Neuronal stem cell (in vitro differentiated cells): ENCODE data around the gene ZFP42.

Experiments
- DNase-seq: peaks from one replicate; pipeline ENCODE4 v3.0.0-alpha.2; 2013; ENCODE audit warnings: low spot score
- H2AFZ ChIP-seq: one replicate; pipeline ENCODE4 v1.6.1; 2013; ENCODE audit warnings: mild to moderate bottlenecking, low read length, inconsistent platforms
- H2AK5ac ChIP-seq: 2 replicates; pipeline ENCODE4 v1.6.1; 2013; ENCODE audit warnings: low read depth, mild to moderate bottlenecking, inconsistent platforms, low read length, moderate library complexity, mixed read lengths
- H2BK120ac ChIP-seq: 2 replicates; pipeline ENCODE4 v1.6.1; 2013; ENCODE audit warnings: low read depth, mild to moderate bottlenecking, inconsistent platforms, low read length, moderate library complexity, mixed read lengths
- H2BK12ac ChIP-seq: one replicate; pipeline ENCODE4 v1.6.1; 2013; ENCODE audit warnings: low read length, inconsistent platforms
- H2BK15ac ChIP-seq: 2 replicates; pipeline ENCODE4 v1.6.1; 2013; ENCODE audit warnings: mild to moderate bottlenecking, low read length, inconsistent platforms, mixed read lengths
- H2BK5ac ChIP-seq: one replicate; pipeline ENCODE4 v1.6.1; 2013; ENCODE audit warnings: inconsistent platforms, mild to moderate bottlenecking, low read length, moderate library complexity
- H3K14ac ChIP-seq: one replicate; pipeline ENCODE4 v1.6.1; 2013; ENCODE audit warnings: low read length, inconsistent platforms
- H3K18ac ChIP-seq: 2 replicates; pipeline ENCODE4 v1.6.1; 2013; ENCODE audit warnings: low read length, inconsistent platforms
- H3K23ac ChIP-seq: 2 replicates; pipeline ENCODE4 v1.6.1; 2013; ENCODE audit warnings: low read depth, mild to moderate bottlenecking, mixed read lengths, low read length, inconsistent platforms; ENCODE audit not compliant: poor library complexity
- H3K27ac ChIP-seq: replicated peaks from 3 replicates; pipeline ENCODE4 v1.5.1; 2013; ENCODE audit warnings: low read length, inconsistent platforms
- H3K27me3 ChIP-seq, 3 experiments: 2 replicates each; pipeline ENCODE4 v1.6.1; 2013; ENCODE audit warnings: low read length in 3 of 3, mild to moderate bottlenecking in 2 of 3, inconsistent platforms in 1 of 3, low read depth in 1 of 3, mixed read lengths in 1 of 3, moderate library complexity in 1 of 3; ENCODE audit not compliant: control insufficient read depth in 3 of 3, insufficient read depth in 3 of 3
- H3K36me3 ChIP-seq, 2 donors: replicated peaks in 1 of 2; 2 replicates each; pipeline ENCODE4 v1.6.1; 2013; ENCODE audit warnings: low read length in 2 of 2; ENCODE audit not compliant: control insufficient read depth in 2 of 2, insufficient read depth in 2 of 2
- H3K4ac ChIP-seq: 2 replicates; pipeline ENCODE4 v1.6.1; 2013; ENCODE audit warnings: inconsistent platforms, mild to moderate bottlenecking, low read length, moderate library complexity
- H3K4me1 ChIP-seq, 2 donors: 1 replicate in 1 of 2; 2 replicates in 1 of 2; pipeline ENCODE4 v1.6.1; 2013; ENCODE audit warnings: low read length in 2 of 2, low read depth in 1 of 2; ENCODE audit not compliant: control insufficient read depth in 2 of 2, insufficient read depth in 1 of 2
- H3K4me2 ChIP-seq: one replicate; pipeline ENCODE4 v1.6.1; 2013; ENCODE audit warnings: mild to moderate bottlenecking, low read length, inconsistent platforms; ENCODE audit not compliant: insufficient read depth, poor library complexity, severe bottlenecking
- H3K4me3 ChIP-seq, 2 donors: 2 replicates each; pipeline ENCODE4 v1.5.1; 2013; ENCODE audit warnings: low read length in 2 of 2, mild to moderate bottlenecking in 2 of 2, inconsistent platforms in 1 of 2, moderate library complexity in 1 of 2
- H3K79me1 ChIP-seq: one replicate; pipeline ENCODE4 v1.6.1; 2013; ENCODE audit warnings: low read depth, mild to moderate bottlenecking, inconsistent platforms, low read length, moderate library complexity
- H3K9ac ChIP-seq: one replicate; pipeline ENCODE4 v1.6.1; 2013; ENCODE audit warnings: mild to moderate bottlenecking, low read depth, low read length, inconsistent platforms; ENCODE audit not compliant: poor library complexity
- H3K9me3 ChIP-seq, 2 donors: replicated peaks in 1 of 2; 2 replicates each; pipeline versions ENCODE3 to v1.6.1; 2013; ENCODE audit warnings: low read length in 2 of 2, mild to moderate bottlenecking in 2 of 2, inconsistent platforms in 1 of 2, low read depth in 1 of 2, mixed read lengths in 1 of 2, moderate library complexity in 1 of 2; ENCODE audit not compliant: control insufficient read depth in 2 of 2, insufficient read depth in 1 of 2
- H4K8ac ChIP-seq: one replicate; pipeline ENCODE4 v1.6.1; 2013; ENCODE audit warnings: low read depth, mild to moderate bottlenecking, inconsistent platforms, low read length, moderate library complexity
- H4K91ac ChIP-seq: one replicate; pipeline ENCODE4 v1.6.1; 2013; ENCODE audit warnings: low read length, low read depth, mild to moderate bottlenecking, inconsistent platforms; ENCODE audit not compliant: poor library complexity
- WGBS, 2 donors: extraction: QIAGEN DNeasy Blood & Tissue Kit; methylation state at CpG; one replicate each; pipeline ENCODE4 v1.1.7; 2013; ENCODE audit warnings: missing lambda C conversion rate in 2 of 2, mixed read lengths in 1 of 2; ENCODE audit not compliant: insufficient read length in 2 of 2, insufficient replicate concordance in 1 of 2; ENCODE audit errors: extremely low coverage in 2 of 2; 5-methylcytosine and 5-hydroxymethylcytosine counted together

The ZFP42 gene

GRCh38 chr4:188002323-188002722 is 6.8 kb downstream of the ZFP42 start:
- Histone ChIP-seq H3K27me3 (no peaks in the 10 kb centered on the region), H3K4ac (no peak overlapping the region), H2AFZ (no peak overlapping the region), H3K18ac (no peak overlapping the region), H2AK5ac (no peak overlapping the region), H4K91ac (no peak overlapping the region), H2BK120ac (no peak overlapping the region), H2BK15ac (no peak overlapping the region), H3K9me3 (peaks cover 0 to 2% of the 10 kb centered on the region in 2 donors), H3K14ac (no peak overlapping the region), H4K8ac (no peak overlapping the region), H3K9ac (no peak overlapping the region), H3K36me3 (peaks cover 0 to 5% of the 10 kb centered on the region in 2 donors), H3K4me1 (no peaks in the 10 kb centered on the region), H2BK5ac (no peak overlapping the region), H3K4me2 (no peak overlapping the region), H2BK12ac (no peak overlapping the region), H3K79me1 (no peaks in the 10 kb centered on the region), H3K27ac (no peak overlapping the region), H3K23ac (no peak overlapping the region), H3K4me3 (no peak overlapping the region)
- DNase-seq = no peak
- WGBS, 2 donors = no CpG with 5 or more reads among the region's 2 CpGs

GRCh38 chr4:188002751-188003150 is 7.2 kb downstream of the ZFP42 start:
- no peak overlapping the region for H4K8ac ChIP-seq
- H2AK5ac ChIP-seq = no peak overlapping the region
- H4K91ac ChIP-seq = no peak overlapping the region
- no CpG with 5 or more reads among the region's 7 CpGs for WGBS, 2 donors
- H2BK120ac ChIP-seq = no peak overlapping the region
- H3K4me3 ChIP-seq = no peak overlapping the region
- no peak for DNase-seq
- H3K23ac ChIP-seq = no peak overlapping the region
- H3K27me3 ChIP-seq = no peaks in the 10 kb centered on the region
- H3K4me1 ChIP-seq = no peaks in the 10 kb centered on the region
- H3K18ac ChIP-seq = peak overlapping the region; percentile 65
- no peak overlapping the region for H3K4me2 ChIP-seq
- no peaks in the 10 kb centered on the region for H3K79me1 ChIP-seq
- H3K27ac ChIP-seq = no peak overlapping the region
- no peak overlapping the region for H3K4ac ChIP-seq
- no peak overlapping the region for H2BK5ac ChIP-seq
- H3K9me3 ChIP-seq = peaks cover 0 to 2% of the 10 kb centered on the region in 2 donors
- H3K14ac ChIP-seq = no peak overlapping the region
- H3K36me3 ChIP-seq = peaks cover 0 to 5% of the 10 kb centered on the region in 2 donors
- no peak overlapping the region for H3K9ac ChIP-seq
- no peak overlapping the region for H2BK12ac ChIP-seq
- H2BK15ac ChIP-seq = no peak overlapping the region
- no peak overlapping the region for H2AFZ ChIP-seq

GRCh38 chr4:188005561-188005960 is 10.0 kb downstream of the ZFP42 start:
- Histone ChIP-seq H4K8ac (no peak overlapping the region), H3K9ac (no peak overlapping the region), H3K23ac (no peak overlapping the region), H3K36me3 (peaks cover 0 to 5% of the 10 kb centered on the region in 2 donors), H3K4me1 (no peaks in the 10 kb centered on the region), H3K18ac (no peak overlapping the region), H2BK12ac (no peak overlapping the region), H3K4ac (no peak overlapping the region), H2AK5ac (no peak overlapping the region), H2AFZ (no peak overlapping the region), H3K27ac (no peak overlapping the region), H3K14ac (no peak overlapping the region), H3K4me3 (no peak overlapping the region), H3K79me1 (no peaks in the 10 kb centered on the region), H3K4me2 (no peak overlapping the region), H2BK120ac (no peak overlapping the region), H2BK5ac (no peak overlapping the region), H3K9me3 (peaks cover 0 to 2% of the 10 kb centered on the region in 2 donors), H3K27me3 (no peaks in the 10 kb centered on the region), H4K91ac (no peak overlapping the region), H2BK15ac (no peak overlapping the region)
- no CpG with 5 or more reads among the region's 3 CpGs for WGBS, 2 donors
- DNase-seq = no peak

GRCh38 chr4:188006285-188006848 is 10.8 kb downstream of the ZFP42 start:
- Histone ChIP-seq H3K9ac (no peak overlapping the region), H3K27ac (no peak overlapping the region), H2BK15ac (no peak overlapping the region), H3K14ac (no peak overlapping the region), H3K79me1 (no peaks in the 10 kb centered on the region), H2BK12ac (no peak overlapping the region), H2AFZ (no peak overlapping the region), H3K36me3 (peaks cover 0 to 5% of the 10 kb centered on the region in 2 donors), H4K8ac (no peak overlapping the region), H3K4me2 (no peak overlapping the region), H3K4me1 (no peaks in the 10 kb centered on the region), H2BK5ac (no peak overlapping the region), H2AK5ac (no peak overlapping the region), H3K23ac (no peak overlapping the region), H4K91ac (no peak overlapping the region), H3K9me3 (peaks cover 0 to 2% of the 10 kb centered on the region in 2 donors), H2BK120ac (no peak overlapping the region), H3K4ac (no peak overlapping the region), H3K18ac (peak overlapping the region; percentile 46), H3K4me3 (no peak overlapping the region), H3K27me3 (no peaks in the 10 kb centered on the region)
- no peak for DNase-seq
- no CpG with 5 or more reads among the region's 5 CpGs for WGBS, 2 donors
